SH-SY5Y (cell line): Measurements from ENCODE around the gene WDPCP.

Experiments
- GATA2 ChIP-seq: IDR thresholded peaks from 2 replicates; pipeline ENCODE4 v1.6.1; 2011; ENCODE audit warnings: mild to moderate bottlenecking, low read depth, low read length
- GATA3 ChIP-seq: IDR thresholded peaks from 2 replicates; pipeline ENCODE4 v1.6.1; 2011; ENCODE audit warnings: low read depth, mild to moderate bottlenecking, low read length, moderate library complexity

- no peak for TF ChIP-seq GATA2
- no peak for TF ChIP-seq GATA3
These were observed 465.4 kb downstream of the WDPCP start for GRCh38 chr2:63122921-63123320.
